ENCODE measurements around the gene LSAMP. TPM values are rescaled to one million over a fixed set of nuclear protein-coding genes. Genes with fewer than 3 reads are reported as not detected.

LSAMP gene
- total and polyA plus RNA-seq, 2 experiments from 2014 or later: 2.0 to 2.9 TPM

DNA sequence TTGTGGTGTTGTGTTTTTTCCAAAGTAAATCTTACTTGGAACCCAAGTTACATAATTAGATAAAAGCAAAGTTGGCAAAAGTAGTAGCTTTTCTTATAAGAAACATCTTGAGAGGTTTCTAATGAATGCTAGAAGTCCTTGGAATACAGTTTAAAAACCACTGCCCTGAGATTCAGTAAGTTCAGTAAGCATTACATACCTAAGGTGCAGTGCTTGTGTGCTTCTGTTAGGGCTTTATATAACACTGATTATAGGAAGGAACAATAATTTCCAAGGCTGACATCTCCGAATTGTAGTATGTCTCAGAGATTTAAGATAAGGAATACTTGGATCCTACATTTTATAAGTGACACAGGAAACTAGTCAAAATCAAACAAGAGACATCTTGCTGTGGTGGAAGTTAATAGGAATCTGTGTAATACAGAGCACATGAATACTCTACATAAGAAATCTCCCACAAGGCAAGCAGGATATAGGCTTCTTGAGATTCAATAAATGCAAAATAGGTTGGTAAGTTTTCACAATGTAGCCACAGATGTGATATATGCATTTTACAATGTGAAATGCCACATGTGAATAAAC lies 268.2 kb downstream of the LSAMP start:
- Histone ChIP-seq H3K4me2 (no peak overlapping the region), H3K27me3 (ENCODE audit: insufficient read depth) (no peaks in the 10 kb centered on the region), H4K20me1 (replicated peaks; ENCODE audit: insufficient read depth) (no peaks in the 10 kb centered on the region), H3K79me2 (replicated peaks; ENCODE audit: insufficient read depth) (no peaks in the 10 kb centered on the region), H2AFZ (no peak overlapping the region), H3K27ac (ENCODE audit: low read depth) (no peak overlapping the region), H3K4me1 (ENCODE audit: insufficient read depth) (peaks cover 4% of the 10 kb centered on the region; the same call in 1 of the 2 replicates), H3F3A (replicated peaks; ENCODE audit: low read depth) (no peaks in the 10 kb centered on the region), H3K9me2 (ENCODE audit: insufficient read depth) (no peaks in the 10 kb centered on the region), H3K36me3 (ENCODE audit: insufficient read depth) (no peaks in the 10 kb centered on the region), H3K4me3 (no peak overlapping the region)
- no peak for DNase-seq (ENCODE audit: low spot score)
- no peak for TF ChIP-seq STAT1 (IDR thresholded peaks at IDR 0.05; ENCODE audit: unreplicated experiment)
- TF ChIP-seq, protein P1, sequence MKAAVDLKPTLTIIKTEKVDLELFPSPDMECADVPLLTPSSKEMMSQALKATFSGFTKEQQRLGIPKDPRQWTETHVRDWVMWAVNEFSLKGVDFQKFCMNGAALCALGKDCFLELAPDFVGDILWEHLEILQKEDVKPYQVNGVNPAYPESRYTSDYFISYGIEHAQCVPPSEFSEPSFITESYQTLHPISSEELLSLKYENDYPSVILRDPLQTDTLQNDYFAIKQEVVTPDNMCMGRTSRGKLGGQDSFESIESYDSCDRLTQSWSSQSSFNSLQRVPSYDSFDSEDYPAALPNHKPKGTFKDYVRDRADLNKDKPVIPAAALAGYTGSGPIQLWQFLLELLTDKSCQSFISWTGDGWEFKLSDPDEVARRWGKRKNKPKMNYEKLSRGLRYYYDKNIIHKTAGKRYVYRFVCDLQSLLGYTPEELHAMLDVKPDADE (IDR thresholded peaks at IDR 0.05): no peak
- no peak for TF ChIP-seq ZNF114 (CRISPR knock-in tag; IDR thresholded peaks at IDR 0.05)
- TF ChIP-seq, protein P2, sequence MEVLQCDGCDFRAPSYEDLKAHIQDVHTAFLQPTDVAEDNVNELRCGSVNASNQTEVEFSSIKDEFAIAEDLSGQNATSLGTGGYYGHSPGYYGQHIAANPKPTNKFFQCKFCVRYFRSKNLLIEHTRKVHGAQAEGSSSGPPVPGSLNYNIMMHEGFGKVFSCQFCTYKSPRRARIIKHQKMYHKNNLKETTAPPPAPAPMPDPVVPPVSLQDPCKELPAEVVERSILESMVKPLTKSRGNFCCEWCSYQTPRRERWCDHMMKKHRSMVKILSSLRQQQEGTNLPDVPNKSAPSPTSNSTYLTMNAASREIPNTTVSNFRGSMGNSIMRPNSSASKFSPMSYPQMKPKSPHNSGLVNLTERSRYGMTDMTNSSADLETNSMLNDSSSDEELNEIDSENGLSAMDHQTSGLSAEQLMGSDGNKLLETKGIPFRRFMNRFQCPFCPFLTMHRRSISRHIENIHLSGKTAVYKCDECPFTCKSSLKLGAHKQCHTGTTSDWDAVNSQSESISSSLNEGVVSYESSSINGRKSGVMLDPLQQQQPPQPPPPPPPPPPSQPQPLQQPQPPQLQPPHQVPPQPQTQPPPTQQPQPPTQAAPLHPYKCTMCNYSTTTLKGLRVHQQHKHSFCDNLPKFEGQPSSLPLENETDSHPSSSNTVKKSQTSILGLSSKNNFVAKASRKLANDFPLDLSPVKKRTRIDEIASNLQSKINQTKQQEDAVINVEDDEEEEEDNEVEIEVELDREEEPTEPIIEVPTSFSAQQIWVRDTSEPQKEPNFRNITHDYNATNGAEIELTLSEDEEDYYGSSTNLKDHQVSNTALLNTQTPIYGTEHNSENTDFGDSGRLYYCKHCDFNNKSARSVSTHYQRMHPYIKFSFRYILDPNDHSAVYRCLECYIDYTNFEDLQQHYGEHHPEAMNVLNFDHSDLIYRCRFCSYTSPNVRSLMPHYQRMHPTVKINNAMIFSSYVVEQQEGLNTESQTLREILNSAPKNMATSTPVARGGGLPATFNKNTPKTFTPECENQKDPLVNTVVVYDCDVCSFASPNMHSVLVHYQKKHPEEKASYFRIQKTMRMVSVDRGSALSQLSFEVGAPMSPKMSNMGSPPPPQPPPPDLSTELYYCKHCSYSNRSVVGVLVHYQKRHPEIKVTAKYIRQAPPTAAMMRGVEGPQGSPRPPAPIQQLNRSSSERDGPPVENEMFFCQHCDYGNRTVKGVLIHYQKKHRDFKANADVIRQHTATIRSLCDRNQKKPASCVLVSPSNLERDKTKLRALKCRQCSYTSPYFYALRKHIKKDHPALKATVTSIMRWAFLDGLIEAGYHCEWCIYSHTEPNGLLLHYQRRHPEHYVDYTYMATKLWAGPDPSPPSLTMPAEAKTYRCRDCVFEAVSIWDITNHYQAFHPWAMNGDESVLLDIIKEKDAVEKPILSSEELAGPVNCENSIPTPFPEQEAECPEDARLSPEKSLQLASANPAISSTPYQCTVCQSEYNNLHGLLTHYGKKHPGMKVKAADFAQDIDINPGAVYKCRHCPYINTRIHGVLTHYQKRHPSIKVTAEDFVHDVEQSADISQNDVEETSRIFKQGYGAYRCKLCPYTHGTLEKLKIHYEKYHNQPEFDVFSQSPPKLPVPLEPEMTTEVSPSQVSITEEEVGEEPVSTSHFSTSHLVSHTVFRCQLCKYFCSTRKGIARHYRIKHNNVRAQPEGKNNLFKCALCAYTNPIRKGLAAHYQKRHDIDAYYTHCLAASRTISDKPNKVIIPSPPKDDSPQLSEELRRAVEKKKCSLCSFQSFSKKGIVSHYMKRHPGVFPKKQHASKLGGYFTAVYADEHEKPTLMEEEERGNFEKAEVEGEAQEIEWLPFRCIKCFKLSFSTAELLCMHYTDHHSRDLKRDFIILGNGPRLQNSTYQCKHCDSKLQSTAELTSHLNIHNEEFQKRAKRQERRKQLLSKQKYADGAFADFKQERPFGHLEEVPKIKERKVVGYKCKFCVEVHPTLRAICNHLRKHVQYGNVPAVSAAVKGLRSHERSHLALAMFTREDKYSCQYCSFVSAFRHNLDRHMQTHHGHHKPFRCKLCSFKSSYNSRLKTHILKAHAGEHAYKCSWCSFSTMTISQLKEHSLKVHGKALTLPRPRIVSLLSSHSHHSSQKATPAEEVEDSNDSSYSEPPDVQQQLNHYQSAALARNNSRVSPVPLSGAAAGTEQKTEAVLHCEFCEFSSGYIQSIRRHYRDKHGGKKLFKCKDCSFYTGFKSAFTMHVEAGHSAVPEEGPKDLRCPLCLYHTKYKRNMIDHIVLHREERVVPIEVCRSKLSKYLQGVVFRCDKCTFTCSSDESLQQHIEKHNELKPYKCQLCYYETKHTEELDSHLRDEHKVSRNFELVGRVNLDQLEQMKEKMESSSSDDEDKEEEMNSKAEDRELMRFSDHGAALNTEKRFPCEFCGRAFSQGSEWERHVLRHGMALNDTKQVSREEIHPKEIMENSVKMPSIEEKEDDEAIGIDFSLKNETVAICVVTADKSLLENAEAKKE (CRISPR knock-in tag; IDR thresholded peaks at IDR 0.05): no peak
- no peak for TF ChIP-seq JUNB (IDR thresholded peaks at IDR 0.05; ENCODE audit: unreplicated experiment)
- TF ChIP-seq EZH2 (IDR thresholded peaks at IDR 0.05; ENCODE audit: low read depth, unreplicated experiment): no peak
- TF ChIP-seq CREB1 (CRISPR knock-in tag; IDR thresholded peaks at IDR 0.05; ENCODE audit: low read depth): no peak
- TF ChIP-seq, protein P3, sequence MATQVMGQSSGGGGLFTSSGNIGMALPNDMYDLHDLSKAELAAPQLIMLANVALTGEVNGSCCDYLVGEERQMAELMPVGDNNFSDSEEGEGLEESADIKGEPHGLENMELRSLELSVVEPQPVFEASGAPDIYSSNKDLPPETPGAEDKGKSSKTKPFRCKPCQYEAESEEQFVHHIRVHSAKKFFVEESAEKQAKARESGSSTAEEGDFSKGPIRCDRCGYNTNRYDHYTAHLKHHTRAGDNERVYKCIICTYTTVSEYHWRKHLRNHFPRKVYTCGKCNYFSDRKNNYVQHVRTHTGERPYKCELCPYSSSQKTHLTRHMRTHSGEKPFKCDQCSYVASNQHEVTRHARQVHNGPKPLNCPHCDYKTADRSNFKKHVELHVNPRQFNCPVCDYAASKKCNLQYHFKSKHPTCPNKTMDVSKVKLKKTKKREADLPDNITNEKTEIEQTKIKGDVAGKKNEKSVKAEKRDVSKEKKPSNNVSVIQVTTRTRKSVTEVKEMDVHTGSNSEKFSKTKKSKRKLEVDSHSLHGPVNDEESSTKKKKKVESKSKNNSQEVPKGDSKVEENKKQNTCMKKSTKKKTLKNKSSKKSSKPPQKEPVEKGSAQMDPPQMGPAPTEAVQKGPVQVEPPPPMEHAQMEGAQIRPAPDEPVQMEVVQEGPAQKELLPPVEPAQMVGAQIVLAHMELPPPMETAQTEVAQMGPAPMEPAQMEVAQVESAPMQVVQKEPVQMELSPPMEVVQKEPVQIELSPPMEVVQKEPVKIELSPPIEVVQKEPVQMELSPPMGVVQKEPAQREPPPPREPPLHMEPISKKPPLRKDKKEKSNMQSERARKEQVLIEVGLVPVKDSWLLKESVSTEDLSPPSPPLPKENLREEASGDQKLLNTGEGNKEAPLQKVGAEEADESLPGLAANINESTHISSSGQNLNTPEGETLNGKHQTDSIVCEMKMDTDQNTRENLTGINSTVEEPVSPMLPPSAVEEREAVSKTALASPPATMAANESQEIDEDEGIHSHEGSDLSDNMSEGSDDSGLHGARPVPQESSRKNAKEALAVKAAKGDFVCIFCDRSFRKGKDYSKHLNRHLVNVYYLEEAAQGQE (IDR thresholded peaks at IDR 0.05; ENCODE audit: unreplicated experiment): no peak
- TF ChIP-seq POLR2AphosphoS5 (IDR thresholded peaks at IDR 0.05; ENCODE audit: low read depth): no peak
- TF ChIP-seq, protein P4, sequence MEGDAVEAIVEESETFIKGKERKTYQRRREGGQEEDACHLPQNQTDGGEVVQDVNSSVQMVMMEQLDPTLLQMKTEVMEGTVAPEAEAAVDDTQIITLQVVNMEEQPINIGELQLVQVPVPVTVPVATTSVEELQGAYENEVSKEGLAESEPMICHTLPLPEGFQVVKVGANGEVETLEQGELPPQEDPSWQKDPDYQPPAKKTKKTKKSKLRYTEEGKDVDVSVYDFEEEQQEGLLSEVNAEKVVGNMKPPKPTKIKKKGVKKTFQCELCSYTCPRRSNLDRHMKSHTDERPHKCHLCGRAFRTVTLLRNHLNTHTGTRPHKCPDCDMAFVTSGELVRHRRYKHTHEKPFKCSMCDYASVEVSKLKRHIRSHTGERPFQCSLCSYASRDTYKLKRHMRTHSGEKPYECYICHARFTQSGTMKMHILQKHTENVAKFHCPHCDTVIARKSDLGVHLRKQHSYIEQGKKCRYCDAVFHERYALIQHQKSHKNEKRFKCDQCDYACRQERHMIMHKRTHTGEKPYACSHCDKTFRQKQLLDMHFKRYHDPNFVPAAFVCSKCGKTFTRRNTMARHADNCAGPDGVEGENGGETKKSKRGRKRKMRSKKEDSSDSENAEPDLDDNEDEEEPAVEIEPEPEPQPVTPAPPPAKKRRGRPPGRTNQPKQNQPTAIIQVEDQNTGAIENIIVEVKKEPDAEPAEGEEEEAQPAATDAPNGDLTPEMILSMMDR (conservative IDR thresholded peaks at IDR 0.05; ENCODE audit: low read depth in 2 of 2): no peak
- no peak for TF ChIP-seq NANOG (IDR thresholded peaks at IDR 0.05; ENCODE audit: borderline replicate concordance)
- TF ChIP-seq EZH2phosphoT487 (IDR thresholded peaks at IDR 0.05; ENCODE audit: unreplicated experiment): no peak
- TF ChIP-seq ZNF331 (CRISPR knock-in tag; IDR thresholded peaks at IDR 0.05; ENCODE audit: low read depth): no peak
- no peak overlapping the region for H3K27ac Mint-ChIP-seq
- H3K9me3 Mint-ChIP-seq: no peaks in the 10 kb centered on the region
- H3K4me3 Mint-ChIP-seq: no peak overlapping the region
- peaks cover 22% of the 10 kb centered on the region for H3K4me1 Mint-ChIP-seq
- H3K36me3 Mint-ChIP-seq (ENCODE audit: low read depth): no peaks in the 10 kb centered on the region
- ATAC-seq: no peak
- H3K27me3 Mint-ChIP-seq (ENCODE audit: insufficient read depth, low read depth, poor library complexity): no peaks in the 10 kb centered on the region
